T-helper 9 cell (primary cell): ENCODE data around the gene MPV17.
"Not testable (repeated sequence)": the region's sequence is repeated elsewhere in the genome, so short reads cannot be mapped to it uniquely, and the experiment has no call there.

ENCODE experiments used
- DNase-seq: peaks from one replicate; pipeline ENCODE4 v3.0.0-alpha.2; 2020
- total RNA-seq, 2 donors: gene quantifications; one replicate each; lab custom pipeline; 2026; lab: John Stamatoyannopoulos, UW

MPV17 gene
- total RNA-seq, result 14.7 to 30.7 reads per million in 2 donors

GRCh38 chr2:27322766-27323595, at the start of gene MPV17:
MPV17 (minus strand) TSS chr2:27323097; CDS start chr2:27322517, 580 bp downstream.
- DNase-seq, result peak; percentile 77

DNA sequence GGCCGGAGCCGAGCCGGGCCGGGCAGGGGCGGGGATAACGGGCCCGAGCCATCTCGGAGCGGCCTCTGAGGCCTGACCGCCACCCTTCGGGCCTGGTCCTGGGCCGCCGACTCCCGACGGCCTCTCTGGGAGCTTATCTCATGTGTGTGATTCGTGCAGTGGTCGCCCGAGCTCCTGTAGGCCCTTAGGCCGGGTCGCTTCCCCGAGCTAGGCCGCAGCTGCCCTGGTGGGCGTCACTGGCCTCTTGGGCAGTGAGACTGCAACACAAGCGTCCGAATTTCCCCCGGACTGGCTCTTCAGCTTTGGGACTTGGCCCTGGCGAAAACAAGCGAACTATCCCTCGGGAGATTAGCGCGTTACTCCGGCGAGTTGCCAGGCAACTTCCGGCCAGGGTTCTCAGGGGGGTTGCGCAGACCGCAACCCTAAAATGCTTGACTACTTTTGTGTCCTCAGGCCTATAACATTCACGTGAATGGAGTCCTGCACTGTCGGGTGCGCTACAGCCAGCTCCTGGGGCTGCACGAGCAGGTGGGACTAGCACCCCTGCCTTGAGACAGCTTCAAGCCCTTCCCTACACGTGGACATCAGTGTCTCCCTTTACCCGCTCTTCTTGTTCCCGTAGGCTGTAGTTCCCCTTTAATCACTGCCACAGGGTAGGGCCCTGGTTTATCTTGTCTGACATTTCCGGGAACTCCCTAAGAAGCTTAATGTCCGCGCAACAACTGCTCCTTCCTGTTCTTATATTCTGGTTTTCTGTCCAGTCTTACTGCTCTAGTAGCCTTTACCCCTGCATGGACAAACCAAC, 48.1 kb upstream of the MPV17 start:
- DNase-seq, result peak; percentile 15

GRCh38 chr2:27370026-27370815, 47.3 kb upstream of the MPV17 start, which contains the start of the genes EIF2B4 and SNX17:
EIF2B4 (minus strand) TSS chr2:27370338; CDS start chr2:27370314, 24 bp downstream.
SNX17 (plus strand) TSS chr2:27370616; CDS start chr2:27370744, 128 bp downstream.
- peak; percentile 98 for DNase-seq

DNA sequence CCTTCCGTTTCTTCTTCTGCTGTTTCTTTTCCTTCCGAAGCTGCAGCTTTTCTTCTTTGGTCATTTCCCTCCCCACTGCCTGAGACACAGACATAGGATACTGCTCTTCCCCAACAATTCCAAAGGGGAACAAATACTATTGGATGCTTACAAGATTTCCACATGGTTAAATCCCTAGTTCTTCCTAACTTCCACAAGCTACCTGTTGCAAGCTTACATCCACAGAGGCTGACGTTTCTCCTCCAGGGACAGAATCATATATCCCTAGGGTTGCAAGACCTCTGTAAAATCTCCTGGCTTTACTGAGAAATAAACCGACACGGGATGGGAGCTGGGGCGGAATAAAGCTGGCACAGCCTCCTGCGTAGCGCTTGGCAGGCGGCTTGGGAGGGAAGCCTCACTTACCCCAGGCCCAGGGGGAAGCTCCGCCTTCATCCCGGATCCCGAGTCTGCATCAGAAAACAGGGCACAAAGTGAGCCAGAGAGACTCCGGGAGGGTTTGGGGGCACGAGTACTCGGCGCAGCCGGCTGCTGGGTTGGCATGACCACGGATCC, 46.7 kb upstream of the MPV17 start:
- DNase-seq, result no peak

- no peak for DNase-seq
These were observed 41.0 kb upstream of the MPV17 start for GRCh38 chr2:27363933-27364332.

- no peak for DNase-seq
These were observed 40.0 kb upstream of the MPV17 start for GRCh38 chr2:27362678-27363420.

- peak; percentile 86 for DNase-seq
These were observed 33.7 kb upstream of the MPV17 start, which contains the start of gene GTF3C2 for GRCh38 chr2:27356382-27357181. GTF3C2 (minus strand) TSS chr2:27356764; CDS start chr2:27343554, 13,210 bp downstream.

- no peak for DNase-seq
These were observed 33.1 kb upstream of the MPV17 start for GRCh38 chr2:27356056-27356381.

GRCh38 chr2:27354597-27354927, 31.7 kb upstream of the MPV17 start:
- DNase-seq, result no peak

DNA sequence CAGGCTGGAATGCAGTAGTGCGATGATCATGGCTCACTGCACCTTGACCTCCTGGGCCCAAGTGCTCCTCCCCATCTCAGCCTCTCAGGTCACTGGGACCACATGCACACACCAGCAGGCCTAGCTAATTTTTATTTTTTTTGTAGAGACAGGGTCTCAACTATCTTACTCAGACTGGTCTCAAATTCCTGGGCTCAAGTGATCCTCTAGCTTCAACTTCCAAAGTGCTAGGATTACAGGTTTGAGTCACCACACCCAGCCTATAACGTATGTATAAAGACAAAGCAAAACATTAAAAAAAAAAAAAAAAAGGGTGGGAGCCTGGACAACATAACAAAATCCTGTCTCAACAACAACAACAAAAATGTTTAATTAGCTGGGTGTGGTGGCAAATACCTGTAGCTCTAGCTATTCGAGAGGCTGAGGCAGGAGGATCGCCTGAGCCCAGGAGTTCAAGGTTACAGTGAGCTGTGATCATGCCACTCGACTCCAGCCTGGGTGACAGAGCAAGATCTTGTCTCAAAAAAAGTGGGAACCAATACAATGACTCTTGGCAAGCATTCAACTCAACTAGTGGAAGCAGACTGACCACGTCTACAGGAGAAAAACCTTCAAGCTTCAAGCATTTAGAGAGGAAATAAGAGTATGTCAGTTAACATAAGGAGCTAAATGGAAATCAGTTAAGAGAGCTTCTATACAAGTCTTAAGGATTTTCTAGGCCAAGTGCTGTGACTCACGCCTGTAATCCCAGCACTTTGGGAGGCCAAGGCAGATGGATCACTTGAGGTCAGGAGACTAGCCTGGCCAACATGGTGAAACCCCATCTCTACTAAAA, 31.1 kb upstream of the MPV17 start:
- no peak for DNase-seq

- DNase-seq, result not testable (repeated sequence)
These were observed 30.5 kb upstream of the MPV17 start for GRCh38 chr2:27353386-27353761.

- DNase-seq, result no peak
These were observed 29.1 kb upstream of the MPV17 start for GRCh38 chr2:27351802-27352598.

DNA sequence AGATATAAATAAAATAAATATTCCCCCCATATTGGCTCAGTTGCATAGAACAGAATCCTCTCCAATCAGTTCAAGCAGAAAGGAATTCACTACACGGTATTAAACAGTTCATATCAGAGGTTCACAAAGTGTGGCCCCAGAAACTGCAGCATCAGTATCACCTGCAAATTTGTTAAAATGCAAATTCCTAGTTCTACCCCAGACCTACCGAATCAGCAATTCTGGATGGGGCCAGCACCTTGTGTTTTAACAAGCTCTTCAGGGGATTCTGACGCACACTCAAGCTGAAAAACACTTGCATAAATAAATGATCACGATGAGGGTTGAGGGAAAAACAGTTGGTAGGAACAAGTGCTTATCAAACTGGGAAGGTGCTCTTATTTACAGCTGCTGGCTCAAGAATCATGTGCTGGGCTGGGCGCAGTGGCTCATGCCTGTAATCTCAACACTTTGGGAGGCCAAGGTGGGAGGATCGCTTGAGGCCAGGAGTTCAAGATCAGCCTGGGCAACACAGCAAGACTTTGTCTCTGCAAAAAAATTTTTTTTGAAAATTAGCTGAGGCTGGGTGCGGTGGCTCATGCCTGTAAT, 27.3 kb upstream of the MPV17 start:
- no peak for DNase-seq

DNA sequence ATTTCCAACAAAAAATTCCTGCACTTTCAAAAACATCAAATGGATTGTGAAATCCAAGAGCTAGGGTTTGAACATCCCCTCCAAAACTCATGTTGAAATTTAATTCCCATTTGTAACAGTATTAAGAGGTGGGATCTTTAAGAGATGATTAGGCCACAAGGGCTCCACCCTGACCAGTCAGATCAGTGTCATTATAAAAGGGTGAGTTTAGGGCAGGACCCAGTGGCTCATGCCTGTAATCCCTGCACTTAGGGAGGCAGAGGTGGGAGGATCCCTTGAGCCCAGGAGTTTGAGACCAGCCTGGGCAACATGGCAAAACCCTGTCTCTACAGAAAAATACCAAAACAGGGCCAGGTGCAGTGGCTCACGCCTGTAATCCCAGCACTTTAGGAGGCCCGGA, 24.7 kb upstream of the MPV17 start:
- DNase-seq, result no peak

- no peak for DNase-seq
These were observed 13.3 kb upstream of the MPV17 start for GRCh38 chr2:27336173-27336572.

GRCh38 chr2:27335311-27335710, 12.4 kb upstream of the MPV17 start:
- no peak for DNase-seq

GRCh38 chr2:27324720-27325119, 1.8 kb upstream of the MPV17 start:
- no peak for DNase-seq

DNA sequence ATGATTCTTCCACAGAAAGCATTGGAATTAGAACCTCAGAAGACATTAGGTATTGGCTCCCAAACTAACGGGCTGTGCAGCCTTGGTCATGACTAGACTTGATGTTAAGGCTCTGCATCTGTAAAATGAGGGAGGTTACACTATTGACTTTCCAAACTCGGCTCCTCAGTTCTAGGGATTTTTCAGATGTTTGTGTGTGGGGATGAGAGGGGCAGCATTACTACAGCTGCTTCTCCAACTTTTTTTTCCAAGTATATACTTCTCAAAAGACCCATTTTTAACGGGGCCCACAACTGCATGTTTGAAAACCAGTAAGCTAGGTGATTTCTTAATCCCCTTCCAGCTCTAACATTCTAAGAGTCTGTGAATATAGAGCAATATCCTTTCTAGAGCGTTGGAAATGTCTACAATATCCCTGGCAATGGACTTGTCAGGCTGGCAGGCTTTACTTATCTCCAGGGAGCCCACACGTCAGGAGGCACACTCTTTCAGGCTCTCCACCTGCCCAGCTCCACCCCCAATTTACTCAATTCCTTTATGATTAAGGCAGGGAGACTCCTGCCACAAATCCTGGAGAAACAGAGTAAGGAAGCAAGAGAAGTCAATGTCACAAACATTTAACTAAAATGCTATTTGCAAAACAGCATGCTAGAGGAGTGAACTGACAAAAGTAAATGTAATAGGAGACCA, 844 bp upstream of the MPV17 start:
- no peak for DNase-seq
